Measurements from ENCODE around the gene TRAF4. TPM values are rescaled to one million over a fixed set of nuclear protein-coding genes. Genes with fewer than 3 reads are reported as not detected.

Gene TRAF4
- total and polyA plus RNA-seq, 9 of the 15 experiments (the other 6 are each of a cell fraction or from before 2014, with no cell fraction given) = 2.4 to 147 (median 72.4) TPM

GRCh38 chr17:28750178-28751047 is 6.6 kb downstream of the TRAF4 start (continued):
- no peak for TF ChIP-seq YBX1 (IDR thresholded peaks at IDR 0.05)
- TF ChIP-seq ZNF23 (CRISPR knock-in tag; IDR thresholded peaks at IDR 0.05) = no peak
- peak; percentile 23 for TF ChIP-seq POU5F1 (IDR thresholded peaks at IDR 0.05; ENCODE audit: borderline replicate concordance, low read depth, low read length, partially characterized antibody)
- TF ChIP-seq BDP1 (IDR thresholded peaks at IDR 0.05; ENCODE audit: insufficient read depth, insufficient read length) = no peak
- no peak for TF ChIP-seq BRCA1 (IDR thresholded peaks at IDR 0.05)
- TF ChIP-seq BRCA1 (CRISPR knock-in tag; IDR thresholded peaks at IDR 0.05) = no peak
- no peak for TF ChIP-seq NELFE (IDR thresholded peaks at IDR 0.05; ENCODE audit: insufficient read depth, insufficient read length)
- no peak for TF ChIP-seq MLX (CRISPR knock-in tag; conservative IDR thresholded peaks at IDR 0.05)
- peak in 1 of 2 experiments; percentile 52; a peak in 1 of 4 replicates for TF ChIP-seq UBTF (IDR thresholded peaks at IDR 0.05; ENCODE audit: borderline replicate concordance in 1 of 2, low read depth in 2 of 2, low read length in 2 of 2)
- TF ChIP-seq SMAD3 (CRISPR knock-in tag; conservative IDR thresholded peaks at IDR 0.05) = peak; percentile 50; the same call in 1 of the 2 replicates
- no peak for TF ChIP-seq ZNF253 (CRISPR knock-in tag; conservative IDR thresholded peaks at IDR 0.05)
- peak; percentile 61 for TF ChIP-seq POLR2B (IDR thresholded peaks at IDR 0.05; ENCODE audit: low read depth, partially characterized antibody)
- no peak for TF ChIP-seq HBP1 (CRISPR knock-in tag; IDR thresholded peaks at IDR 0.05)
- TF ChIP-seq HDGF (IDR thresholded peaks at IDR 0.05) = no peak
- TF ChIP-seq ZFPM2 (CRISPR knock-in tag; IDR thresholded peaks at IDR 0.05) = no peak
- no peak for TF ChIP-seq FOXK1 (CRISPR knock-in tag; IDR thresholded peaks at IDR 0.05; ENCODE audit: borderline replicate concordance)
- no peak for TF ChIP-seq JUN (IDR thresholded peaks at IDR 0.05; ENCODE audit: borderline replicate concordance, low read depth, low read length)
- TF ChIP-seq JUN (CRISPR knock-in tag; IDR thresholded peaks at IDR 0.05; ENCODE audit: borderline replicate concordance) = no peak
- peak; percentile 70; the same call in 1 of the 2 replicates for TF ChIP-seq E2F1 (CRISPR knock-in tag; IDR thresholded peaks at IDR 0.05)
- TF ChIP-seq ZNF398 (CRISPR knock-in tag; IDR thresholded peaks at IDR 0.05) = no peak

All from K562 (cell line).